ENCODE measurements around the gene DTL. TPM values are rescaled to one million over a fixed set of nuclear protein-coding genes. Genes with fewer than 3 reads are reported as not detected.

The DTL gene
- total RNA-seq: 10 to 100 TPM; 43.7 to 44.8 TPM

GRCh38 chr1:212035123-212035834 lies at the start of gene DTL, which contains the start of gene INTS7:
Gene DTL (plus strand): TSS chr1:212035748. CDS start chr1:212035891, 143 bp downstream.
Gene INTS7 (minus strand): TSS chr1:212035557. CDS start chr1:212035437, 120 bp downstream.

Small RNA genes lying within 50 kb of the gene (microRNA-seq; reads per million reads assigned to microRNA genes)
- not detected for gene MIR3122 (ENCODE audit: borderline microRNAs expressed, borderline replicate concordance)

Other genes starting within 250 kb of the DTL start
- 10 to 100 TPM; 76.1 to 81.0 TPM for gene LPGAT1, start 205.0 kb upstream of the DTL start, total RNA-seq
- gene INTS7, start 191 bp upstream of the DTL start, total RNA-seq: 10 to 100 TPM; 25.6 to 26.1 TPM
- 10 to 100 TPM; 82.2 to 85.9 TPM for gene PPP2R5A, start 249.7 kb downstream of the DTL start, total RNA-seq